GM23338 (cell line): ENCODE measurements around the gene HMCN2. TPM values are rescaled to one million over a fixed set of nuclear protein-coding genes. Genes with fewer than 3 reads are reported as not detected.

Experiments used
- ATAC-seq: fragments of 200-7000 bp; cut with Tn5 transposase; 3 replicates; pipeline ENCODE4 v1.9.1; 2020
- DNase-seq: peaks from one replicate; pipeline ENCODE4 v3.0.0-alpha.2; 2015; ENCODE audit warnings: low spot score
- H2AFZ ChIP-seq: fragments of 200-600 bp; sonication (generic); 2 replicates; pipeline ENCODE4 v1.8.0; 2016; ENCODE audit warnings: antibody characterized with exemption, mild to moderate bottlenecking, moderate library complexity
- H3F3A ChIP-seq: fragments of 200-600 bp; sonication (generic); replicated peaks from 2 replicates; pipeline ENCODE4 v1.8.0; 2017; ENCODE audit warnings: antibody characterized with exemption, mixed run types, low read depth
- H3K27ac ChIP-seq: fragments of 200-600 bp; sonication (generic); 2 replicates; pipeline ENCODE4 v1.6.1; 2016; ENCODE audit warnings: low read depth
- H3K27me3 ChIP-seq: fragments of 200-600 bp; sonication (generic); 2 replicates; pipeline ENCODE4 v1.8.0; 2016; ENCODE audit warnings: mild to moderate bottlenecking, mixed run types, moderate library complexity; ENCODE audit not compliant: insufficient read depth
- H3K36me3 ChIP-seq: fragments of 200-600 bp; sonication (generic); 2 replicates; pipeline ENCODE4 v1.8.0; 2016; ENCODE audit warnings: mild to moderate bottlenecking; ENCODE audit not compliant: insufficient read depth
- H3K4me1 ChIP-seq: fragments of 200-600 bp; sonication (generic); 2 replicates; pipeline ENCODE4 v1.8.0; 2016; ENCODE audit warnings: mild to moderate bottlenecking, moderate library complexity; ENCODE audit not compliant: insufficient read depth
- H3K4me2 ChIP-seq: fragments of 200-600 bp; sonication (generic); 2 replicates; pipeline ENCODE4 v1.7.1; 2017; ENCODE audit warnings: mixed run types
- H3K4me3 ChIP-seq: fragments of 200-600 bp; sonication (generic); 2 replicates; pipeline ENCODE4 v1.6.1; 2016; ENCODE audit warnings: mixed run types
- H3K79me2 ChIP-seq: fragments of 200-600 bp; sonication (generic); replicated peaks from 2 replicates; pipeline ENCODE4 v1.8.0; 2017; ENCODE audit warnings: mild to moderate bottlenecking; ENCODE audit not compliant: insufficient read depth
- H3K9me2 ChIP-seq: fragments of 200-600 bp; sonication (generic); 2 replicates; pipeline ENCODE4 v1.8.0; 2017; ENCODE audit not compliant: insufficient read depth
- H4K20me1 ChIP-seq: fragments of 200-600 bp; sonication (generic); replicated peaks from 2 replicates; pipeline ENCODE4 v1.8.0; 2017; ENCODE audit warnings: mild to moderate bottlenecking; ENCODE audit not compliant: insufficient read depth
- H3K27ac Mint-ChIP-seq: 2 replicates; pipeline ENCODE4 v1.8.0; 2020; ENCODE audit warnings: inconsistent platforms, mild to moderate bottlenecking, moderate library complexity, mixed read lengths
- H3K27me3 Mint-ChIP-seq: 3 replicates; pipeline ENCODE4 v1.8.0; 2022; ENCODE audit warnings: low read depth, mild to moderate bottlenecking, moderate library complexity, mixed read lengths, inconsistent platforms; ENCODE audit not compliant: insufficient read depth, poor library complexity
- H3K36me3 Mint-ChIP-seq: 3 replicates; pipeline ENCODE4 v1.8.0; 2021; ENCODE audit warnings: low read depth, mild to moderate bottlenecking, inconsistent platforms, moderate library complexity, mixed read lengths
- H3K4me1 Mint-ChIP-seq: 3 replicates; pipeline ENCODE4 v1.8.0; 2020; ENCODE audit warnings: mild to moderate bottlenecking, inconsistent platforms, mixed read lengths
- H3K4me3 Mint-ChIP-seq: 3 replicates; pipeline ENCODE4 v1.8.0; 2021; ENCODE audit warnings: moderate library complexity, mild to moderate bottlenecking, inconsistent platforms, mixed read lengths
- H3K9me3 Mint-ChIP-seq: 3 replicates; pipeline ENCODE4 v1.8.0; 2020; ENCODE audit warnings: moderate library complexity, mild to moderate bottlenecking, inconsistent platforms, mixed read lengths
- CREB1 ChIP-seq: fragments of 250-450 bp; sonication (Bioruptor Pico); IDR thresholded peaks from 2 replicates; pipeline ENCODE4 v1.5.0; 2020; ENCODE audit warnings: low read depth, mild to moderate bottlenecking, moderate library complexity
- CTCF ChIP-seq, 2 experiments: fragments of 200-600 bp in 1 of 2; sonication (generic) in 1 of 2; conservative IDR thresholded peaks; 2 replicates each; pipeline versions ENCODE4 v1.5.1 to v1.6.1; 2016 to 2017; ENCODE audit warnings: antibody characterized with exemption in 2 of 2, low read depth in 2 of 2, mild to moderate bottlenecking in 2 of 2, moderate library complexity in 1 of 2
- EZH2 ChIP-seq: fragments of 200-600 bp; sonication (generic); IDR thresholded peaks from one replicate; pipeline ENCODE4 v1.8.0; 2017; ENCODE audit warnings: antibody characterized with exemption, mild to moderate bottlenecking, low read depth; ENCODE audit not compliant: unreplicated experiment
- EZH2phosphoT487 ChIP-seq: fragments of 200-600 bp; sonication (generic); IDR thresholded peaks from one replicate; pipeline ENCODE4 v1.8.1; 2018; ENCODE audit warnings: antibody characterized with exemption; ENCODE audit not compliant: unreplicated experiment
- JUNB ChIP-seq: IDR thresholded peaks from one replicate; pipeline ENCODE4 v1.6.1; 2016; ENCODE audit warnings: antibody characterized with exemption; ENCODE audit not compliant: unreplicated experiment
- POLR2AphosphoS5 ChIP-seq: IDR thresholded peaks from 2 replicates; pipeline ENCODE4 v1.6.1; 2016; ENCODE audit warnings: antibody characterized with exemption, low read depth
- REST ChIP-seq: IDR thresholded peaks from one replicate; pipeline ENCODE4 v1.6.1; 2018; ENCODE audit warnings: antibody characterized with exemption; ENCODE audit not compliant: unreplicated experiment
- STAT1 ChIP-seq: IDR thresholded peaks from one replicate; pipeline ENCODE4 v1.6.1; 2016; ENCODE audit warnings: antibody characterized with exemption; ENCODE audit not compliant: unreplicated experiment
- ZNF331 ChIP-seq: fragments of 250-450 bp; sonication (Bioruptor Pico); IDR thresholded peaks from 2 replicates; pipeline ENCODE4 v1.5.0; 2020; ENCODE audit warnings: low read depth, mild to moderate bottlenecking, moderate library complexity
- polyA plus RNA-seq: library from polyadenylated mRNA; unstranded; fragments of >200 nt; fragmentation: Nextera tagmentation; extraction: Ambion mirVana; gene quantifications from 2 replicates; pipeline ENCODE4 v1.2.1, GENCODE V29; 2016
- total RNA-seq: library from RNA; depleted of rRNA; stranded (reverse); fragments of >200 nt; shearing (Covaris generic); gene quantifications from 2 replicates; pipeline ENCODE4 v1.2.3, GENCODE V29; 2014

The HMCN2 gene
- total and polyA plus RNA-seq, 2 experiments from 2014 or later = 1.3 to 4.7 TPM

- H4K20me1 ChIP-seq = no peaks in the 10 kb centered on the region
- peaks cover 18% of the 10 kb centered on the region for H3K4me1 ChIP-seq
- ATAC-seq (no peak), DNase-seq (no peak)
- H3K4me3 Mint-ChIP-seq = peak overlapping the region; percentile 65; the same call in 2 of the 3 replicates
- H3K9me2 ChIP-seq = no peaks in the 10 kb centered on the region
- peaks cover 13% of the 10 kb centered on the region for H3F3A ChIP-seq
- peaks cover 35% of the 10 kb centered on the region for H3K27me3 ChIP-seq
- peaks cover 39% of the 10 kb centered on the region for H3K4me1 Mint-ChIP-seq
- no peak overlapping the region for H3K27ac ChIP-seq
- no peak overlapping the region for H3K4me3 ChIP-seq
- H3K79me2 ChIP-seq = no peaks in the 10 kb centered on the region
- H3K9me3 Mint-ChIP-seq = peaks cover 14% of the 10 kb centered on the region
- peaks cover 7% of the 10 kb centered on the region for H3K36me3 Mint-ChIP-seq
- H2AFZ ChIP-seq = no peak overlapping the region
- no peaks in the 10 kb centered on the region for H3K36me3 ChIP-seq
- no peak overlapping the region for H3K4me2 ChIP-seq
- peaks cover 31% of the 10 kb centered on the region for H3K27me3 Mint-ChIP-seq
- no peak overlapping the region for H3K27ac Mint-ChIP-seq
- TF ChIP-seq CREB1 (CRISPR knock-in tag) (no peak), CTCF (conservative IDR thresholded peaks at IDR 0.05; ENCODE audit: low read depth in 2 of 2) (peak in 1 of 2 experiments; percentile 48; a peak in 2 of 4 replicates)
These were observed 1.8 kb upstream of the HMCN2 start for GRCh38 chr9:130263601-130264413.

- DNase-seq = no peak
- Mint-ChIP-seq H3K4me1 (peaks cover 45% of the 10 kb centered on the region), H3K27me3 (peaks cover 33% of the 10 kb centered on the region), H3K27ac (no peak overlapping the region), H3K4me3 (peak overlapping the region; percentile 65), H3K36me3 (peaks cover 5% of the 10 kb centered on the region; the same call in 2 of the 3 replicates), H3K9me3 (peaks cover 7% of the 10 kb centered on the region; the same call in 2 of the 3 replicates)
- H3K4me2 ChIP-seq = peak overlapping the region; percentile 89
- H3F3A ChIP-seq = peaks cover 13% of the 10 kb centered on the region
- H3K27ac ChIP-seq = no peak overlapping the region
- H3K9me2 ChIP-seq = no peaks in the 10 kb centered on the region
- no peaks in the 10 kb centered on the region for H4K20me1 ChIP-seq
- peaks cover 25% of the 10 kb centered on the region for H3K4me1 ChIP-seq
- H3K36me3 ChIP-seq = no peaks in the 10 kb centered on the region
- H2AFZ ChIP-seq = peak overlapping the region; percentile 78
- no peaks in the 10 kb centered on the region for H3K79me2 ChIP-seq
- ATAC-seq = no peak
- peak overlapping the region; percentile 62 for H3K4me3 ChIP-seq
- H3K27me3 ChIP-seq = peaks cover 35% of the 10 kb centered on the region
- no peak for TF ChIP-seq CREB1 (CRISPR knock-in tag)
- TF ChIP-seq EZH2phosphoT487 = no peak
- no peak for TF ChIP-seq REST
- TF ChIP-seq CTCF (conservative IDR thresholded peaks at IDR 0.05; ENCODE audit: low read depth in 2 of 2) = no peak
- TF ChIP-seq ZNF331 (CRISPR knock-in tag) = no peak
- no peak for TF ChIP-seq JUNB
- no peak for TF ChIP-seq EZH2
- TF ChIP-seq STAT1 = no peak
- TF ChIP-seq POLR2AphosphoS5 = no peak
These were observed 878 bp upstream of the HMCN2 start for GRCh38 chr9:130264414-130265350.
